HepG2 (cell line): Measurements from ENCODE around the gene SPAG8. TPM values are rescaled to one million over a fixed set of nuclear protein-coding genes. Genes with fewer than 3 reads are reported as not detected.

Experiments
- HMGA1 ChIP-seq: sonication (generic); formaldehyde crosslinking; conservative IDR thresholded peaks from 2 replicates; pipeline ENCODE4 v1.4.0; 2020; ENCODE audit warnings: missing genetic modification reagents
- HNF4A ChIP-seq: sonication (generic); formaldehyde crosslinking; IDR thresholded peaks from 2 replicates; pipeline ENCODE4 v1.4.0; 2020; ENCODE audit warnings: missing genetic modification reagents
- HNRNPLL ChIP-seq: fragments of 200-400 bp; formaldehyde crosslinking; IDR thresholded peaks from 2 replicates; pipeline ENCODE4 v1.6.1; 2017; ENCODE audit warnings: mild to moderate bottlenecking, low read depth, low read length; ENCODE audit not compliant: poor library complexity, severe bottlenecking
- KAT2B ChIP-seq: fragments of 150-350 bp; IDR thresholded peaks from 2 replicates; pipeline ENCODE4 v1.6.1; 2014; ENCODE audit warnings: low read depth, low read length, borderline replicate concordance
- KAT7 ChIP-seq: IDR thresholded peaks from 2 replicates; pipeline ENCODE4 v1.6.1; 2018; ENCODE audit warnings: borderline replicate concordance, missing compliant biosample characterization
- NFKB2 ChIP-seq: sonication (generic); formaldehyde crosslinking; IDR thresholded peaks from 2 replicates; pipeline ENCODE4 v1.4.0; 2020; ENCODE audit warnings: missing genetic modification reagents, borderline replicate concordance
- POLR2AphosphoS5 ChIP-seq: IDR thresholded peaks from 2 replicates; pipeline ENCODE4 v1.6.1; 2012; ENCODE audit warnings: low read depth, low read length
- RARG ChIP-seq: sonication (generic); formaldehyde crosslinking; IDR thresholded peaks from 2 replicates; pipeline ENCODE4 v1.4.0; 2020; ENCODE audit warnings: low read depth, mild to moderate bottlenecking, missing genetic modification reagents
- RFXAP ChIP-seq: sonication (generic); formaldehyde crosslinking; IDR thresholded peaks from 2 replicates; pipeline ENCODE4 v1.4.0; 2020; ENCODE audit warnings: missing genetic modification reagents, borderline replicate concordance
- SMAD9 ChIP-seq: sonication (generic); formaldehyde crosslinking; IDR thresholded peaks from 2 replicates; pipeline ENCODE4 v1.5.1; 2020; ENCODE audit warnings: mild to moderate bottlenecking, missing genetic modification reagents
- SOX6 ChIP-seq, 2 experiments: fragments of 450-650 bp in 1 of 2; sonication (generic) in 1 of 2; formaldehyde crosslinking in 1 of 2; IDR thresholded peaks; 2 replicates each; pipeline versions ENCODE4 v1.4.0 to v1.6.1; 2017 to 2020; ENCODE audit warnings: antibody characterized with exemption in 1 of 2, mild to moderate bottlenecking in 1 of 2, missing genetic modification reagents in 1 of 2
- TCF7L2 ChIP-seq: IDR thresholded peaks from 2 replicates; pipeline ENCODE4 v1.6.1; 2011; ENCODE audit warnings: mild to moderate bottlenecking, low read depth, low read length, moderate library complexity
- THAP9 ChIP-seq: sonication (generic); formaldehyde crosslinking; IDR thresholded peaks from 2 replicates; pipeline ENCODE4; 2020; ENCODE audit warnings: missing genetic modification reagents, mild to moderate bottlenecking, borderline replicate concordance
- TIGD3 ChIP-seq: sonication (generic); formaldehyde crosslinking; IDR thresholded peaks from 2 replicates; pipeline ENCODE4 v1.5.1; 2020; ENCODE audit warnings: mild to moderate bottlenecking, missing genetic modification reagents, borderline replicate concordance
- ZBTB7B ChIP-seq: sonication (generic); formaldehyde crosslinking; IDR thresholded peaks from 2 replicates; pipeline ENCODE4 v1.4.0; 2020; ENCODE audit warnings: missing genetic modification reagents
- ZNF451 ChIP-seq: sonication (generic); formaldehyde crosslinking; IDR thresholded peaks from 2 replicates; pipeline ENCODE4 v1.5.0; 2020; ENCODE audit warnings: mild to moderate bottlenecking, missing genetic modification reagents
- ZNF737 ChIP-seq: sonication (generic); formaldehyde crosslinking; IDR thresholded peaks from 2 replicates; pipeline ENCODE4 v1.5.0; 2020; ENCODE audit warnings: missing genetic modification reagents, mild to moderate bottlenecking, borderline replicate concordance
- ZNF816 ChIP-seq: sonication (generic); formaldehyde crosslinking; IDR thresholded peaks from 2 replicates; pipeline ENCODE4 v1.8.0; 2022; ENCODE audit warnings: missing genetic modification reagents, mild to moderate bottlenecking, borderline replicate concordance
- polyA plus RNA-seq, 8 experiments: library from polyadenylated mRNA; depleted of rRNA in 3 of 8; stranded (reverse) in 7 of 8; unstranded in 1 of 8; fragments of >200 nt; fragmentation: Illumina TruSeq in 4 of 8; extraction: Trizol in 4 of 8; gene quantifications; 2 replicates each; pipeline versions ENCODE4 v1.2.1 to v1.2.3, GENCODE V29; 2011 to 2016; ENCODE audit warnings: low read depth in 4 of 8, missing spikeins in 1 of 8, mixed read lengths in 1 of 8; ENCODE audit not compliant: insufficient read depth in 1 of 8
- total RNA-seq, 5 experiments: library from RNA; depleted of rRNA; stranded (reverse); fragments of >200 nt; fragmentation: Illumina TruSeq; extraction: Trizol; gene quantifications; 2 replicates each; pipeline ENCODE4 v1.2.3, GENCODE V29; 2016; ENCODE audit warnings: low read depth in 1 of 5
- TF ChIP-seq, protein P1 (sequence below): sonication (generic); formaldehyde crosslinking; IDR thresholded peaks from 2 replicates; pipeline ENCODE4 v1.5.0; 2020; ENCODE audit warnings: mild to moderate bottlenecking, missing genetic modification reagents, moderate library complexity
- TF ChIP-seq, protein P2 (sequence below): sonication (generic); formaldehyde crosslinking; IDR thresholded peaks from 2 replicates; pipeline ENCODE4 v1.5.0; 2020; ENCODE audit warnings: missing genetic modification reagents

The SPAG8 gene
- total and polyA plus RNA-seq, 2 of the 13 experiments (the other 11 are each of a cell fraction or from before 2014, with no cell fraction given), result 0.18 to 0.27 TPM

GRCh38 chr9:35814106-35814840 lies 2.2 kb upstream of the SPAG8 start (continued):
- TF ChIP-seq, protein P1, sequence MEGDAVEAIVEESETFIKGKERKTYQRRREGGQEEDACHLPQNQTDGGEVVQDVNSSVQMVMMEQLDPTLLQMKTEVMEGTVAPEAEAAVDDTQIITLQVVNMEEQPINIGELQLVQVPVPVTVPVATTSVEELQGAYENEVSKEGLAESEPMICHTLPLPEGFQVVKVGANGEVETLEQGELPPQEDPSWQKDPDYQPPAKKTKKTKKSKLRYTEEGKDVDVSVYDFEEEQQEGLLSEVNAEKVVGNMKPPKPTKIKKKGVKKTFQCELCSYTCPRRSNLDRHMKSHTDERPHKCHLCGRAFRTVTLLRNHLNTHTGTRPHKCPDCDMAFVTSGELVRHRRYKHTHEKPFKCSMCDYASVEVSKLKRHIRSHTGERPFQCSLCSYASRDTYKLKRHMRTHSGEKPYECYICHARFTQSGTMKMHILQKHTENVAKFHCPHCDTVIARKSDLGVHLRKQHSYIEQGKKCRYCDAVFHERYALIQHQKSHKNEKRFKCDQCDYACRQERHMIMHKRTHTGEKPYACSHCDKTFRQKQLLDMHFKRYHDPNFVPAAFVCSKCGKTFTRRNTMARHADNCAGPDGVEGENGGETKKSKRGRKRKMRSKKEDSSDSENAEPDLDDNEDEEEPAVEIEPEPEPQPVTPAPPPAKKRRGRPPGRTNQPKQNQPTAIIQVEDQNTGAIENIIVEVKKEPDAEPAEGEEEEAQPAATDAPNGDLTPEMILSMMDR (CRISPR knock-in tag), result peak; percentile 14; the same call in 1 of the 2 replicates
- TF ChIP-seq ZNF816 (CRISPR knock-in tag) (peak; percentile 68; the same call in 1 of the 2 replicates), HNRNPLL (no peak), THAP9 (CRISPR knock-in tag) (no peak), NFKB2 (CRISPR knock-in tag) (peak; percentile 53), RARG (CRISPR knock-in tag) (no peak), RFXAP (no peak; the same call in 1 of the 2 replicates), HMGA1 (CRISPR knock-in tag) (no peak), TIGD3 (CRISPR knock-in tag) (0 out of 2 replicates have a peak, but pooled peaks have one; percentile 54), POLR2AphosphoS5 (peak; percentile 89), KAT2B (no peak), ZBTB7B (CRISPR knock-in tag) (peak; percentile 87), ZNF451 (CRISPR knock-in tag) (0 out of 2 replicates have a peak, but pooled peaks have one; percentile 43), ZNF737 (no peak), SMAD9 (CRISPR knock-in tag) (0 out of 2 replicates have a peak, but pooled peaks have one; percentile 47), TCF7L2 (no peak), KAT7 (CRISPR knock-in tag) (no peak; the same call in 1 of the 2 replicates), HNF4A (peak; percentile 88), SOX6 (IDR thresholded peaks at IDR 0.05) (no peak), SOX6 (CRISPR knock-in tag; IDR thresholded peaks at IDR 0.05) (peak; percentile 38; the same call in 1 of the 2 replicates)
- TF ChIP-seq, protein P2, sequence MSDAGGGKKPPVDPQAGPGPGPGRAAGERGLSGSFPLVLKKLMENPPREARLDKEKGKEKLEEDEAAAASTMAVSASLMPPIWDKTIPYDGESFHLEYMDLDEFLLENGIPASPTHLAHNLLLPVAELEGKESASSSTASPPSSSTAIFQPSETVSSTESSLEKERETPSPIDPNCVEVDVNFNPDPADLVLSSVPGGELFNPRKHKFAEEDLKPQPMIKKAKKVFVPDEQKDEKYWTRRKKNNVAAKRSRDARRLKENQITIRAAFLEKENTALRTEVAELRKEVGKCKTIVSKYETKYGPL (CRISPR knock-in tag), result no peak
